Liver (tissue), 9 donors: ENCODE measurements around the gene METTL8. TPM values are rescaled to one million over a fixed set of nuclear protein-coding genes. Genes with fewer than 3 reads are reported as not detected.

Experiments used
- DNase-seq: peaks from one replicate; pipeline ENCODE4 v3.0.0-alpha.2; 2017; ENCODE audit warnings: low spot score
- H3K27ac ChIP-seq, 2 donors: one replicate each; pipeline ENCODE4 v1.7.0; 2013; ENCODE audit warnings: inconsistent platforms in 2 of 2, low read length in 2 of 2, control low read depth in 1 of 2, low read depth in 1 of 2, mild to moderate bottlenecking in 1 of 2
- H3K27me3 ChIP-seq, 4 donors: one replicate each; pipeline versions ENCODE4 v1.6.1 to v1.7.0; 2013; ENCODE audit warnings: low read length in 3 of 4, inconsistent platforms in 1 of 4, mild to moderate bottlenecking in 1 of 4, moderate library complexity in 1 of 4; ENCODE audit not compliant: control insufficient read depth in 4 of 4, insufficient read depth in 4 of 4
- H3K36me3 ChIP-seq, 4 donors: one replicate each; pipeline versions ENCODE4 v1.6.1 to v1.7.0; 2013; ENCODE audit warnings: low read length in 3 of 4, mild to moderate bottlenecking in 3 of 4, low read depth in 1 of 4, moderate library complexity in 1 of 4; ENCODE audit not compliant: control insufficient read depth in 4 of 4, insufficient read depth in 3 of 4
- H3K4me1 ChIP-seq, 4 donors: one replicate each; pipeline versions ENCODE4 v1.6.1 to v1.7.0; 2013; ENCODE audit warnings: low read length in 3 of 4, mild to moderate bottlenecking in 3 of 4, moderate library complexity in 1 of 4; ENCODE audit not compliant: control insufficient read depth in 4 of 4, insufficient read depth in 4 of 4
- H3K4me3 ChIP-seq, 3 donors: one replicate each; pipeline versions ENCODE4 v1.6.1 to v1.7.0; 2013; ENCODE audit warnings: low read length in 3 of 3, control low read depth in 1 of 3, low read depth in 1 of 3, mild to moderate bottlenecking in 1 of 3
- H3K9ac ChIP-seq, 2 donors: one replicate each; pipeline ENCODE4 v1.7.0; 2013; ENCODE audit warnings: low read length in 2 of 2, mild to moderate bottlenecking in 2 of 2, moderate library complexity in 2 of 2, control low read depth in 1 of 2, low read depth in 1 of 2
- H3K9me3 ChIP-seq, 4 donors: one replicate each; pipeline versions ENCODE4 v1.6.1 to v1.7.0; 2013; ENCODE audit warnings: low read length in 3 of 4; ENCODE audit not compliant: control insufficient read depth in 4 of 4
- ATF3 ChIP-seq: IDR thresholded peaks from 2 replicates; pipeline ENCODE4 v1.6.1; 2016; ENCODE audit warnings: antibody characterized with exemption
- CTCF ChIP-seq: fragments of 150-350 bp; IDR thresholded peaks from 2 replicates; pipeline ENCODE4 v1.5.1; 2017; ENCODE audit warnings: improper control_type of control experiment, low read depth, low read length; ENCODE audit not compliant: missing input control
- FOXA2 ChIP-seq: IDR thresholded peaks from 2 replicates; pipeline ENCODE4 v1.6.1; 2016; ENCODE audit warnings: antibody characterized with exemption
- GABPA ChIP-seq, 2 donors: IDR thresholded peaks in 1 of 2; conservative IDR thresholded peaks in 1 of 2; 2 replicates each; pipeline ENCODE4 v1.6.1; 2016; ENCODE audit warnings: antibody characterized with exemption in 2 of 2, mild to moderate bottlenecking in 1 of 2, moderate library complexity in 1 of 2
- HNF4G ChIP-seq: IDR thresholded peaks from 2 replicates; pipeline ENCODE4 v1.6.1; 2016; ENCODE audit warnings: antibody characterized with exemption
- JUND ChIP-seq, 2 donors: IDR thresholded peaks; 2 replicates each; pipeline ENCODE4 v1.6.1; 2016; ENCODE audit warnings: antibody characterized with exemption in 2 of 2
- MAX ChIP-seq: IDR thresholded peaks from 2 replicates; pipeline ENCODE4 v1.6.1; 2016; ENCODE audit warnings: antibody characterized with exemption
- NR2F2 ChIP-seq: IDR thresholded peaks from 2 replicates; pipeline ENCODE4 v1.6.1; 2016; ENCODE audit warnings: antibody characterized with exemption
- REST ChIP-seq: IDR thresholded peaks from 2 replicates; pipeline ENCODE4 v1.6.1; 2016; ENCODE audit warnings: antibody characterized with exemption, mild to moderate bottlenecking
- RXRA ChIP-seq, 2 donors: IDR thresholded peaks; 2 replicates each; pipeline ENCODE4 v1.6.1; 2017 to 2018; ENCODE audit warnings: antibody characterized with exemption in 2 of 2, mild to moderate bottlenecking in 1 of 2
- SP1 ChIP-seq: IDR thresholded peaks from 2 replicates; pipeline ENCODE4 v1.6.1; 2018; ENCODE audit warnings: antibody characterized with exemption, mild to moderate bottlenecking
- TAF1 ChIP-seq: conservative IDR thresholded peaks from 2 replicates; pipeline ENCODE4 v1.6.1; 2016; ENCODE audit warnings: antibody characterized with exemption, mild to moderate bottlenecking
- YY1 ChIP-seq: IDR thresholded peaks from 2 replicates; pipeline ENCODE4 v1.6.1; 2016; ENCODE audit warnings: antibody characterized with exemption, mild to moderate bottlenecking
- WGBS: extraction: QIAGEN DNeasy Blood & Tissue Kit; methylation state at CpG from one replicate; pipeline ENCODE4 v1.1.7; 2013; 5-methylcytosine and 5-hydroxymethylcytosine counted together
- polyA plus RNA-seq, 2 donors: library from polyadenylated mRNA; stranded (reverse) in 1 of 2; unstranded in 1 of 2; fragments of 200-250 nt in 1 of 2; fragments of >200 nt in 1 of 2; fragmentation: Nextera tagmentation in 1 of 2; extraction: Ambion mirVana in 1 of 2; gene quantifications; one replicate each; pipeline versions ENCODE4 v1.2.1 to v1.2.3, GENCODE V29; 2013 to 2015
- total RNA-seq, 2 donors: library from RNA; depleted of rRNA; stranded (reverse); fragments of >200 nt; gene quantifications; one replicate each; pipeline ENCODE4 v1.2.3, GENCODE V29; 2014
- donor health status: healthy.
- donor health status: healthy.
- donor health status: healthy.
- donor health status: healthy.
- donor health status: healthy.

The METTL8 gene
- total and polyA plus RNA-seq, 4 donors = 3.6 to 8.1 (median 5.9) TPM

GRCh38 chr2:171407676-171408044, 26.1 kb downstream of the METTL8 start:
- Histone ChIP-seq H3K27ac (no peak overlapping the region), H3K4me1 (peaks cover 0 to 2% (median 0%) of the 10 kb centered on the region in 4 donors), H3K36me3 (no peaks in the 10 kb centered on the region), H3K4me3 (no peak overlapping the region), H3K27me3 (no peaks in the 10 kb centered on the region), H3K9me3 (no peaks in the 10 kb centered on the region), H3K9ac (no peak overlapping the region)
- WGBS = 99% methylated on average over 1 of the region's 1 CpG
- DNase-seq = no peak
- TF ChIP-seq GABPA (IDR thresholded peaks at IDR 0.05 in 1 of 2, conservative IDR thresholded peaks at IDR 0.05 in 1 of 2) (no peak), MAX (no peak), FOXA2 (no peak), ATF3 (no peak), REST (no peak), CTCF (no peak), TAF1 (no peak), NR2F2 (no peak), RXRA (IDR thresholded peaks at IDR 0.05) (no peak)

- WGBS = 89% methylated on average over 4 of the region's 4 CpGs
- TF ChIP-seq HNF4G = no peak
- no peak for TF ChIP-seq ATF3
- no peak for TF ChIP-seq YY1
- TF ChIP-seq FOXA2 = no peak
- TF ChIP-seq SP1 = no peak
- TF ChIP-seq RXRA (IDR thresholded peaks at IDR 0.05) = no peak
- TF ChIP-seq TAF1 = no peak
- TF ChIP-seq JUND (IDR thresholded peaks at IDR 0.05) = no peak
- Histone ChIP-seq H3K4me1 (peaks cover 0 to 2% (median 0%) of the 10 kb centered on the region in 4 donors), H3K9me3 (no peaks in the 10 kb centered on the region), H3K27ac (no peak overlapping the region), H3K9ac (no peak overlapping the region), H3K4me3 (no peak overlapping the region), H3K27me3 (no peaks in the 10 kb centered on the region), H3K36me3 (no peaks in the 10 kb centered on the region)
- no peak for DNase-seq
Measured at GRCh38 chr2:171407030-171407675, 26.6 kb downstream of the METTL8 start.
